Forelimb muscle (tissue), 1 donor: ENCODE measurements around the gene PPP1R15A. TPM values are rescaled to one million over a fixed set of nuclear protein-coding genes. Genes with fewer than 3 reads are reported as not detected.
A peak's percentile ranks its signal among the peaks of the same experiment; 100 is the strongest.
"Not testable (repeated sequence)": the region's sequence is repeated elsewhere in the genome, so short reads cannot be mapped to it uniquely, and the experiment has no call there.

Experiments
- DNase-seq: peaks from one replicate; pipeline ENCODE4 v3.0.0-alpha.2; 2013; ENCODE audit warnings: low read depth
- polyA plus RNA-seq: library from polyadenylated mRNA; unstranded; fragments of 120-200 nt; gene quantifications from one replicate; pipeline ENCODE4 v1.2.1, GENCODE V29; 2013; ENCODE audit not compliant: insufficient read length

Gene PPP1R15A
- polyA plus RNA-seq, 1 donor: 45.9 TPM

DNA sequence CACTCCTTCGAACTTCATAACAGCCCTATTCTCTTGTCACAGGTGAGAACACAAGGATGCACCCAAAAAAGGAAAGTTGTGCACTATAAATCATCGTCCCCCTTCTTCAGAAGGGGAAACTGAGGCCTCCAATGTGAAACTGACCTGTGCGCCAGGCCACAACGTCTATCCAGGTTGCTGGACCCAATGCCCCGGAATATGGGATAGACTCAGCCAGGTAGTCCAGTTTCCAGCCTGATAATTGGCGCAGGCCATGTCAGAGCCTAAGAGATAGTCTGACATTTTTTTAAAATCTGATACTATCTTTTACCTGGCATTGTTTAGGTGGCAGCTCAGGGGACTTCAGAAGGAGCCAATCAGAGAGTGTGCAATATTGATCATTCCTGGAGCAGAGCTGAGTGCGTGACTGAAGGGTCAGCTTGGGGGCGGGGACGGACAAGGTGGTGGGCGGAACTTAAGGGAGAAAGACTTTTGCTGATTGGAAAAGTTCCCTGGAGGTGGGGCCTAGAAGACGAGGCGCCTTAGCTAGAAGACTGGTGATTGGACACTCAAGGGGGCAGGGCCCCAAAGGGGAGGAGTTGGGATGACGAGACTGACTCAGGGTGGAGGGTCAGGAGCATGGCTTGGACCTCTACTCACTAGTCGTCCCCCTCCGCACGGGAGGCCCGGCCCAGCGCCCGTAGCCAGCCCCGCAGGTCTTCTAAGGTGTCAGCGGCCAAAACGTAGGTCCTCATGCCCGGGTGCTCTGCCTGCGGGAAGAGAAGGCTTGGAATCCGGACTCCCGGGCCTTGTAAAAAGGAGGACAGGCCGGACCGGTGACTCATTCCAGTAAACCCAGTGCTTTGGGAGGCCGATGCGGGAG, 12.3 kb upstream of the PPP1R15A start:
- DNase-seq: no peak

DNA sequence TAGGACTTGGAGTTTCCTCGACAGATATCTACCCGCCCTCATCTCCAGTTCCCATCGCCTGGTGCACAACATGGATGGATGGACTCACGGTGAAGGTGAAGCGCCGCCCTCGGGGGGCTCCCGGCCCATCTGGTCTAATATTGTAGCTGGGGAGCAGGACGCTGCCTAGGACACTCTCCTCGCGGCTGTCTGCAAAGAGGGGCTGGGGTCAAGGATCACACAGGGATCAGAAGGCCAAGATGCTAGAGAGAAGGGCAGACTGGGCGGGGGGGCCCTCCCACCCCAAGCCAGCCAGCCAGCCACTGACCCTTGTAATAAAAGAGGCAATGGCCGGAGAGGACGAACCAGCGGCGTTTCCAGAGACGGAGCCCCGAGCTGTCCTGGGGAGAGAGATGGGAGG, 10.9 kb upstream of the PPP1R15A start:
- no peak for DNase-seq

DNA sequence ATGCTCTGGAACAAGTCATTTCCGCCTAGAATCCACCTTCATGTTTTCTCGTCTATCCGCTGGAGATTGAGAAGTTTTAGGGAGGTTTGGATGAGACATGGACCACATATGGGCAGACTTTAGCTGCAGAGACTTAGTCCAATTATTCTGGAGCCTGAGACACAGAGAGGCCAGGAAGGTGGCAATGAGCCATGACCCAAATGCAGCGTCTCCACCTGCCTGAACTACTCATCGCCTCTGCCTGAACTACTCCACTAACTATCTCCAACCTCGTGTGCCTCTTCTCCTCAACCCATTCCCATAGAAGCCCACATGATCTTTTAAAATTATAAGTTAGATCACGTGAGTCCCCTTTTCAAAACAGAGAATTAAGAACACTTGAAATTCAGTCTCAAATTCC, 9.4 kb upstream of the PPP1R15A start:
- no peak for DNase-seq

DNA sequence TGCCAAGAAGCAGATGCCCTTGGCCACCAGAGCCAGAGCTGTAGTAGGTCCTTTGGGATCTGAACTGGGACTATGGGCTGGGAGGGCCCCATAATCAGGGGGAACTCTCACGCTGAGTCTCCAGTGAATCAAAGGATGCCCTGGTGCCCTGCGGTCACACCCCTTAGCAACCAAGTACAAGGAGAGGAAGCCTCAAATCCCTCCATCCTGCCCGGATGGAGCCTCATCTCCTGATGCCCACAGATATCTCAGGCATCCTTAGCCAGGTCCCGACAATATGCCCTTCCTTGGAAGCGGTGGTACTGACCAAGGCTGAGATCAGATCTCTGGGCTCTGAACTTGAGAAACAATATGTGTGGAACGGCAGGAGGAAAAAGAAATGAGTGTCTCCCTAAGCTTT, 5.5 kb upstream of the PPP1R15A start:
- DNase-seq: no peak

DNA sequence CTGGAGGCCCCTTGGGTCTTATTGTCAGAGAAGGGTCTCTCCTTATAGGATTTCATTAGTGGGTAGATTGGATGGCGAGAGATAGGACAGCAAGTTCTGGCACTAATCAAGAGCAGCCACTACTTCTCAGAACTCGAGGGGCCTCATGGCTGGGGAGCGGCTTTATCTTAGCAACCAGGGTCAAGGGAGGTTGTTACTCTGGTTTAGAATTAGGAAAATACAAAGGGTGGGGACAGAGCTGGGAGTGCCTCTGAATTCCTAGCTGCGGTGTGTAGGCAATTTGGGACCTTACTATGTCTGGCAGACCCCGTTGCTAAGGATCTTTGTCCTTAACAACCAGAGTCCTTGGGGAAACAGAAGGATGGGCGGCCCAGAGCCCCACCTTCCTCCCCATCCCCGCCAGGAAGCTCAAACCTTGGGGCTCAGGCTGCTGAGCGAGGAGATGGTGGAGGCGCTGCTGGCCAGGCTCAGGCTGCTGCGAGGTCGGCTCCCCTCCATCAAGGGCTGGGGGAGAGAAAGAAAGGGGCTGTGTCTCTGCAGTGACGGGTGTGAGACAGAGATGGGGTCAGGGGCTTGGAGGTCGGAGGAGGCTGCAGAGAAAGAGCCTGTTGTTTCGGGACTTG, 5.0 kb upstream of the PPP1R15A start:
- DNase-seq: no peak

DNA sequence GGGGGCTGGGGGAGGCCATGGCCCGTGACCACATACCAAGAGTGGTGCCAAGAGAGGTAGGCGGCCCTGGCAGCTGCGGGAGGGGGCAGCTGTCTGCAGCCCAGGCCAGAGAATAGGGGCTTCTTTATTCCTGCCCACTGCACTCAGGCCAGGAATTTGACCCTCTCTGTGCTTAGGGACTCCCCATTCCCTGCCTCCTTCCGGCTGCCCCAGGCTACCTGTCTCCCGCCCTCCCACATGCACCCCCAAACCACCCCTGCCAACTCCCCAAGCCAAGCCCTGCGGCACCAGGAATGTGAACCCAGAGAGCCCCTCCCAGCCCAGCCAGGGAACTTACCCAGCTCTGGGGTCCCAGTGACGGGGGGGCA, 4.5 kb upstream of the PPP1R15A start:
- DNase-seq: no peak

DNA sequence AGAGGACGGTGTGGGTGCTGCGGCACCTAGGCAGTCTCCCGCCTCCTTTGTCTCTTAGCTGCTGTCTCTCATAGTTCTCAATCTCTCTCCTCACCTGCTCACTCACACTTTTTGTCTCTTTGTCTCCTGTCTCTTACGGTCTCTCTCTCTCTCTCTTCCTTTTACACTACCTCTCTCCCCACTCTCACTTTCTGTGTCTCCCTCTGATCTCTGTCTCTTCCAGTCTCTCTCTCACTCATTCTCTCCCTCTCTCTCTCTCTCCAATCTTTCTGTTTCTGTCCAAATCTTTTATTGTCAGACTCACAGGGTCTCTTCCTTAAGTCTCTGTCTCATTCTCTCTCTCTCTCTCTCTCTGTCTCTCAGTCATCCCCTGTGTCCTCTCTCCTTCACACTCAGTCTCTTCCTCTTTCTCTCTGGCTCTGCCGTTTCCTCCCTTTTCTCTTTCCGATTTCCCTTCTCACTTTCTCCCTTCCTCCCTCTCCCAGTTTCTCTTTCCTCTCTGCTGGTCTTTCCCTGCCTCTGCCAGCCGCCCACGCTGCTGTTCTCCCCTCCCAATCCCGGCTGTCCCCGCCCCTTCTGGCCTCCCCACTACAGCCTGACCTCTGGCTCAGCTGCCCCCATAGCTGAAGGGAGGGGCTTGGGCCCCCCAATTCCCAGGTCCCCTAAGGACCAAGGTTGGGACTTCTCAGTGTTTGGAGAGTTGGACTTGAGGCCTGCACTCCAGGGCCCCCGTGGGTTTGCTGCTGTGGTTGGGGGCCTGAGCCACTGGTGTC, 3.9 kb upstream of the PPP1R15A start, which contains the start of gene PLEKHA4:
Gene PLEKHA4 (minus strand): TSS at position 504 of the 773 bp plus-strand sequence. CDS start 997 bp downstream, outside the sequence.
- no peak for DNase-seq

DNA sequence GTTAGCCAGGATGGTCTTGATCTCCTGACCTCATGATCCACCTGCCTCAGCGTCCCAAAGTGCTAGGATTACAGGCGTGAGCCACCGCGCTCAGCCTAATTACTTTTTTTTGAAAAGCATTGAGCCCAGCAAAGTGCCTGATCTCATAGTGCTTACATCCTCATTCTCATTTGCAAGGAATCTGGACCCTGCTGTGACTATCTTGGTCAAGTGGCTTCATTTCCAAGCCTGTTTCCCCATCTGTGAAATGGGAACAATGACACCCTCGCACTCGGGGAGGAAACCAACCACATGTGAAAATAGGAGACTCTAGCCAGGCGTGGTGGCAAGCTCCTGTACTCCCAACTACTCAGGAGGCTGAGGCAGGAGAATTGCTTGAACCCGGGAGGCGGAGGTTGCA, 2.2 kb upstream of the PPP1R15A start:
- no peak for DNase-seq

DNA sequence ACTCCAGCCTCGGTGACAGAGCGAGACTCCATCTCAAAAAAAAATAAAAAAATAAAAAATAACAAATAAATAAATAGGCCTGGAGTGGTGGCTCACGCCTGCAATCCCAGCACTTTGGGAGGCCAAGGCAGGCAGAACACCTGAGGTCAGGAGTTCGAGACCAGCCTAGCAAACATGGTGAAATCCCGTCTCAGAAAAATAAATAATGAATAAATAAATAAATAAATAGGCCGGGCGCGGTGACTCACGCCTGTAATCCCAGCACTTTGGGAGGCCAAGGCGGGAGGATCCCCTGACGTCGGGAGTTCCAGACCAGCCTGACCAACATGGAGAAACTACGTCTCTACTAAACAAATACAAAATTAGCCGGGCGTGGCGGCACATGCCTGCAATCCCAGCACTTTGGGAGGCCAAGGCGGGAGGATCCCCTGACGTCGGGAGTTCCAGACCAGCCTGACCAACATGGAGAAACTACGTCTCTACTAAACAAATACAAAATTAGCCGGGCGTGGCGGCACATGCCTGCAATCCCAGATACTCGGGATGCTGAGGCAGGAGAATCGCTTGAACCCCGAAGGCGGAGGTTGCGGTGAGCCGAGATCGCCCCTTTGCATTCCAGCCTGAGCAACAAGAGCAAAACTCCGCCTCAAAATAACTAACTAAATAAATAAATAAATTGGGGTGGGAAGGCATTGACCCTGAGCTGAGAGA, 595 bp upstream of the PPP1R15A start:
- DNase-seq: not testable (repeated sequence)

DNA sequence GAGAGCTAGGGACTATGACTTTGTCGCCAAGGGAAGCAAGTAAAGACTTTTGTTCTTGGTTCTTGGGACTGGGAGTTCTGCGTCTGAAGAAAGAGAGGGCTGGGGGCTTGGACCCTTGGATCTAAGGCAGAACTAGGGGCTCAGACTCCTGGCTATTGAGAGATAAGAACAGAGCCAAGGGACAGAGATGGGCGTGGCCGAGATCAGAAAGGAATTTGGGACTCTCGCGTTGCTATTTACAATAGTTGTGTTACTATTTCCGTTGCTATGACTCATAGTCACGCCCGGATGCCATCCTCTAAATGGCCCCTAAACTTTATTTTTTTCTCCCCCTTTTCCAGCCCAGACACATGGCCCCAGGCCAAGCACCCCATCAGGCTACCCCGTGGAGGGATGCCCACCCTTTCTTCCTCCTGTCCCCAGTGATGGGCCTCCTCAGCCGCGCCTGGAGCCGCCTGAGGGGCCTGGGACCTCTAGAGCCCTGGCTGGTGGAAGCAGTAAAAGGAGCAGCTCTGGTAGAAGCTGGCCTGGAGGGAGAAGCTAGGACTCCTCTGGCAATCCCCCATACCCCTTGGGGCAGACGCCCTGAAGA, 759 bp downstream of the PPP1R15A start:
- peak; percentile 80 for DNase-seq

DNA sequence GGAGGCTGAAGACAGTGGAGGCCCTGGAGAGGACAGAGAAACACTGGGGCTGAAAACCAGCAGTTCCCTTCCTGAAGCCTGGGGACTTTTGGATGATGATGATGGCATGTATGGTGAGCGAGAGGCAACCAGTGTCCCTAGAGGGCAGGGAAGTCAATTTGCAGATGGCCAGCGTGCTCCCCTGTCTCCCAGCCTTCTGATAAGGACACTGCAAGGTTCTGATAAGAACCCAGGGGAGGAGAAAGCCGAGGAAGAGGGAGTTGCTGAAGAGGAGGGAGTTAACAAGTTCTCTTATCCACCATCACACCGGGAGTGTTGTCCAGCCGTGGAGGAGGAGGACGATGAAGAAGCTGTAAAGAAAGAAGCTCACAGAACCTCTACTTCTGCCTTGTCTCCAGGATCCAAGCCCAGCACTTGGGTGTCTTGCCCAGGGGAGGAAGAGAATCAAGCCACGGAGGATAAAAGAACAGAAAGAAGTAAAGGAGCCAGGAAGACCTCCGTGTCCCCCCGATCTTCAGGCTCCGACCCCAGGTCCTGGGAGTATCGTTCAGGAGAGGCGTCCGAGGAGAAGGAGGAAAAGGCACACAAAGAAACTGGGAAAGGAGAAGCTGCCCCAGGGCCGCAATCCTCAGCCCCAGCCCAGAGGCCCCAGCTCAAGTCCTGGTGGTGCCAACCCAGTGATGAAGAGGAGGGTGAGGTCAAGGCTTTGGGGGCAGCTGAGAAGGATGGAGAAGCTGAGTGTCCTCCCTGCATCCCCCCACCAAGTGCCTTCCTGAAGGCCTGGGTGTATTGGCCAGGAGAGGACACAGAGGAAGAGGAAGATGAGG, 1.5 kb downstream of the PPP1R15A start:
- no peak for DNase-seq

DNA sequence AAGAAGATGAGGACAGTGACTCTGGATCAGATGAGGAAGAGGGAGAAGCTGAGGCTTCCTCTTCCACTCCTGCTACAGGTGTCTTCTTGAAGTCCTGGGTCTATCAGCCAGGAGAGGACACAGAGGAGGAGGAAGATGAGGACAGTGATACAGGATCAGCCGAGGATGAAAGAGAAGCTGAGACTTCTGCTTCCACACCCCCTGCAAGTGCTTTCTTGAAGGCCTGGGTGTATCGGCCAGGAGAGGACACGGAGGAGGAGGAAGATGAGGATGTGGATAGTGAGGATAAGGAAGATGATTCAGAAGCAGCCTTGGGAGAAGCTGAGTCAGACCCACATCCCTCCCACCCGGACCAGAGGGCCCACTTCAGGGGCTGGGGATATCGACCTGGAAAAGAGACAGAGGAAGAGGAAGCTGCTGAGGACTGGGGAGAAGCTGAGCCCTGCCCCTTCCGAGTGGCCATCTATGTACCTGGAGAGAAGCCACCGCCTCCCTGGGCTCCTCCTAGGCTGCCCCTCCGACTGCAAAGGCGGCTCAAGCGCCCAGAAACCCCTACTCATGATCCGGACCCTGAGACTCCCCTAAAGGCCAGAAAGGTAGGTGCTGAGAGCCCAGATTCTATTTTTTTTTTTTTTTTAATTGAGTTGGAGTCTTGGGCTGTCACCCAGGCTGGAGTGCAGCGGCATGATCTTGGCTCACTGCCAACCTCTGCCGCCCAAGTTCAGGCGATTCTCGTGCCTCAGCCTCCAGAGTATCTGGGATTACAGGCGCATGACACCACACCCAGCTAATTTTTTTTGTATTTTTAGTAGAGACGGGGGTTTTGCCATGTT, 2.3 kb downstream of the PPP1R15A start:
- DNase-seq: no peak

DNA sequence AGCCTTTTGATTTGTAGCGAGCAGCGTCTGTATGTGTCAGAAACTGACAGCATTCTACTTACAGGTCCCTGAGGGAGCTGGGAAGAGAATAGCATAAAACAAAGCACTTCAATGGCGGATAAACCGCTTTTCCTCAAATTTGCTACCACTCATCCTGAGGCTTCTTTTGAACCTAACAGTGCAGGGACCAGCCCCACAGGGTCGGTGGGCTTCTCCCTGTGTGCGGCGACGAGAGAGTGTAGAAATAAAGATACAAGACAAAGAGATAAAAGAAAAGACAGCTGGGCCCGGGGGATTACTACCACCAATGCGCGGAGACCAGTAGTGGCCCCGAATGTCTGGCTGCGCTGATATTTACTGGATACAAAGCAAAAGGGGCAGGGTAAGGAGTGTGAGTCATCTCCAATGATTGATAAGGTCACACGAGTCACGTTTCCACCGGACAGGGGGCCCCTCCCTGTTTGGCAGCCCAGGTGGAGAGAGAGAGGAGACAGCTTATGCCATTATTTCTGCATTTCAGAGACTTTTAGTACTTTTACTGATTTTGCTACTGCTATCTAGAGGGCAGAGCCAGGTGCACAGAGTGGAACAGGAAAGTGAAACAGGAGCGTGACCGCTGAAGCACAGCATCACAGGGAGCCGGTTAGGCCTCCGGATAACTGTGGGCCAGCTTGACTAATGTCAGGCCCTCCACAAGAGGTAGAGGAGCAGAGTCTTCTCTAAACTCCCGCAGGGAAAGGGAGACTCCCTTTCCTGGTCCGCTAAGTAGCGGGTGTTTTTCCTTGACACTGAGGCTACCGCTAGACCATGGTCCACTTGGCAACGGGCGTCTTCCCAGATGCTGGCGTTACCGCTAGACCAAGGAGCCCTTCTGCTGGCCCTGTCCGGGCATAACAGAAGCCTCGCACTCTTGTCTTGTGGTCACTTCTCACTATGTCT, 4.1 kb downstream of the PPP1R15A start:
- DNase-seq: not testable (repeated sequence)

DNA sequence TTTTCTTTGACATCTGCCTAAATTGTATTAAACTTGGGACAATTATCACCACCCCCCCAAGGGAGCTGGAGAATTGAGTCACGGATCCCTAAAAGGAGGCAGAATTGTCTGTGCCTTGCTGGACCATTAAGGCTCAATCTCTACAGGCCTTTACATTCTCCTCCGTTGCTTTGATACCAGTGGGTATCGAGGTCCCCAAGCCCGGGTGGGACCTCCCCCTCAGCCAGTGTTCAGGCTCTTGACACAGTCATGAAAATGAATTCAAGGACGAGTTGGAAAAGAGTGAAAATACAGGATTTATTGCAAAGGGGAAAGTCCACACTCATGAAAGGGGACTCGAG, 5.6 kb downstream of the PPP1R15A start:
- no peak for DNase-seq

DNA sequence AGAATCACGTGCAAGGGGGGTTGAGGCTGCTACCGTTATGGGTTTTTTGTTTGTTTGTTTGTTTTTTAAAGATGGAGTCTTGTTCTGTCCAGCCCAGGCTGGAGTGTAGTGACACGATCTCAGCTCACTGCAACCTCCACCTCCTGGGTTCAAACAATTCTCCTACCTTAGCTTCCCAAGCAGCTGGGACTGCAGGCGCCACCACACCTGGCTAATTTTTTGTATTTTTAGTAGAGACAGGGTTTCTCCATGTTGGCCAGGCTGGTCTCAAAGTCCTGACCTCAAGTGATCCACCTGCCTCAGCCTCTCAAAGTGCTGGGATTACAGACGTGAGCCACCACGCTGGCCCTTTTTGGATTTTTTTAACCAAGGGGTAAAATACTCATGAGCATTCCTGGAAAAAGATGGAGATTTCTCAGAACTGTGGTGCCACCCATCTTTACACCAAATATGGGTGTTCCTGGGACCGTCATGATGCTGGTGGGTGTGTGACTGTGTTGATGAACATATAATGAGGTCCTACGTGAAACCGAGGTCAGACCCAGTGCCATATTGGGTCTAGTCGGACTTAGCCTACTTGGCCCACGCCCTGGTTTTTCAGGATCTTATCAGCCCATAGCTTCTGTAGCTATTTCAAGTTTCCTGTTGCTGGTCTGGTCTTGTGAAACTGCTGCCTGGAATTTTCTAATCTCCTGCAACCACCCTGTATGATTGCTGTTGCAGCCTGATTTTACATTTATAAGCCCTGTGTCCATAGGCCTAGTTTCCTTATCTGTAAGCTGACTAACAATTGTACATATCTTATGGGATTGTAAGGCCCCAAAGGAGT, 6.2 kb downstream of the PPP1R15A start:
- DNase-seq: no peak

DNA sequence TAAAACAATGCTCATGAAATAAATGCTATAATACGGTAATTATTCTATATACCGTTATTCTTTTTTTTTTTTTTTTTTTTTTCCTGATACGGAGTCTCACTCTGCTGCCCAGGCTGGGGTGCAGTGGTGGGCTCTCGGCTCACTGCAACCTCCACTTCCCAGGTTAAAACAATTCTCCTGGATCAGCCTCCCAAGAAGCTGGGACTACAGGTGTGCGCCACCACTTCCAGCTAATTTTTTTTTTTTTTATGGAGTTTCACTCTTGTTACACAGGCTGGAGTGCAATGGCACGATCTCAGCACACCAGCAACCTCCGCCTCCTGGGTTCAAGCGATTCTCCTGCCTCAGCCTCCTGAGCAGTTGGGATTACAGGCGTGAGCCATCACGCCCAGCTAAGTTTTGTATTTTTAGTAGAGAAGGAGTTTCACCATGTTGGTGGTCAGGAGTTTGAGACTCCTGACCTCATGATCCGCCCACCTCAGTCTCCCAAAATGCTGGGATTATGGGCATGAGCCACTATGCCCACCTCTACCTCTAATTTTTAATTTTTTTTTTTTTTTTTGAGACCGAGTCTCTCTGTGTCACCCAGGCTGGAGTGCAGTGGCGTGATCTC, 6.9 kb downstream of the PPP1R15A start:
- DNase-seq: no peak

DNA sequence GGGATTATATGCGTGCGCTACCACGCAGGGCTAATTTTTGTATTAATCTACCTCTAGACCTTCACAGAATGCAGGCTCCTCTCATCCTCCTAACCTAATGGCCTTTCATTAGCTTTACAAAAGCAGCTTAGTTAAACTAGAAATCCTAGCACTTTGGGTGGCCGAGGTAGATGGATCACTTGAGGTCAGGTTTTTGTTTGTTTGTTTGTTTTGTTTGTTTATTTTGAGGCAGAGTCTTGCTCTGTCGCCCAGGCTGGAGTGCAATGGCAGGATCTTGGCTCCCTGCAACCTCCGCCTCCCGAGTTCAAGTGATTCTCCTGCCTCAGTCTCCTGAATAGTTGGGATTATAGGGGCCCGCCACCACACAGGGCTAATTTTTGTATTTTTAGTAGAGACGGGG, 7.5 kb downstream of the PPP1R15A start:
- not testable (repeated sequence) for DNase-seq
